H7 (cell line): ENCODE measurements around the gene VWA5B2. TPM values are rescaled to one million over a fixed set of nuclear protein-coding genes. Genes with fewer than 3 reads are reported as not detected.

Experiments used
- DNase-seq: peaks from one replicate; pipeline ENCODE4 v3.0.0; 2012
- H3K27me3 ChIP-seq: 2 replicates; pipeline ENCODE4 v1.6.0; 2011; ENCODE audit warnings: mild to moderate bottlenecking, low read length; ENCODE audit not compliant: control insufficient read depth, insufficient read depth
- H3K36me3 ChIP-seq: replicated peaks from 2 replicates; pipeline ENCODE4 v1.5.1; 2011; ENCODE audit warnings: low read length; ENCODE audit not compliant: control insufficient read depth, insufficient read depth
- H3K4me3 ChIP-seq: 2 replicates; pipeline ENCODE4 v1.5.1; 2011; ENCODE audit warnings: low read depth, mild to moderate bottlenecking, control low read depth, low read length, moderate library complexity; ENCODE audit not compliant: insufficient read depth
- total RNA-seq: library from RNA; depleted of rRNA; stranded (reverse); fragments of >200 nt; shearing (Covaris generic); gene quantifications from 2 replicates; pipeline ENCODE4 v1.2.3, GENCODE V29; 2014

VWA5B2 gene
- total RNA-seq, 1 experiment from 2014 or later: not detected

DNA sequence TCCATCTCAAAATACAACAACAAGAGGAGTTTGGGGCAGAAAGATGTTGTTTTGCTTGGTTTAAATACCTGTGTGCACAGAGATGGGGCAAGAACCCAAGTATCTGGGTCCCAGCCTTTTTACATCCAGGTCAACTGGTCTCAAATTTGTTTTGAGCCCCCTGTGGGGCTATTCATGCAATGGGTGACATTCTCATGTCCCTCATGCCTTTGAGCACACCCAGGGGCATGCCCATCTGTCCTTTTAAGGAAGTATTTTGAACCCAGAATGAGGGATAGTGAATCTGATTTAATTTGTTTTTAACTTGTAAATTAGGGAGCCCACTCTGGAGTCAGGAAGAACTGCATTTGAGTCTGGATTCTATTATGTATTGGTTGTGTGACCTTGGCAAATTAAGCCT is 28.6 kb upstream of the VWA5B2 start:
- DNase-seq: peak; percentile 16
- no peaks in the 10 kb centered on the region; the same call in 1 of the 2 replicates for H3K36me3 ChIP-seq
- no peaks in the 10 kb centered on the region for H3K27me3 ChIP-seq
- no peak overlapping the region for H3K4me3 ChIP-seq

DNA sequence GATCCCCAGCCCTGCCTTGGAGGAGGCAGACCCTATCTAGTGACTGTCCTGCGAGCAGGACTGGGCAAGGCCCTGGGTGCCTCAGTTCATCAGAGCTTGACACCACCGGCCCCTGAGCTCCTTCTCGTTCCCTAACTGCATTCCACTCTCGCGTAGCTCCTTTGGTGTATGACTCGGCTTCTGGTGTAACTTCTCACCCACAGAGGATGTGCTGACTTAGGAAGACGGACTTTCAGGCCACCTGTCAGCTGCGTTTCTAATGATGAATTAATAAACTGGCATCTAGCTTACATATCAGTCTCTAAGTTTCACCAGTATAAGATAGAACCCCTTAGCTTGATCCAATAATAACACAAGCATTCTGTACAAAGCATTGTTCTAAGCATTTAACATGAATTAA is 25.9 kb upstream of the VWA5B2 start:
- no peak for DNase-seq
- Histone ChIP-seq H3K4me3 (no peak overlapping the region), H3K27me3 (no peaks in the 10 kb centered on the region), H3K36me3 (no peaks in the 10 kb centered on the region)

DNA sequence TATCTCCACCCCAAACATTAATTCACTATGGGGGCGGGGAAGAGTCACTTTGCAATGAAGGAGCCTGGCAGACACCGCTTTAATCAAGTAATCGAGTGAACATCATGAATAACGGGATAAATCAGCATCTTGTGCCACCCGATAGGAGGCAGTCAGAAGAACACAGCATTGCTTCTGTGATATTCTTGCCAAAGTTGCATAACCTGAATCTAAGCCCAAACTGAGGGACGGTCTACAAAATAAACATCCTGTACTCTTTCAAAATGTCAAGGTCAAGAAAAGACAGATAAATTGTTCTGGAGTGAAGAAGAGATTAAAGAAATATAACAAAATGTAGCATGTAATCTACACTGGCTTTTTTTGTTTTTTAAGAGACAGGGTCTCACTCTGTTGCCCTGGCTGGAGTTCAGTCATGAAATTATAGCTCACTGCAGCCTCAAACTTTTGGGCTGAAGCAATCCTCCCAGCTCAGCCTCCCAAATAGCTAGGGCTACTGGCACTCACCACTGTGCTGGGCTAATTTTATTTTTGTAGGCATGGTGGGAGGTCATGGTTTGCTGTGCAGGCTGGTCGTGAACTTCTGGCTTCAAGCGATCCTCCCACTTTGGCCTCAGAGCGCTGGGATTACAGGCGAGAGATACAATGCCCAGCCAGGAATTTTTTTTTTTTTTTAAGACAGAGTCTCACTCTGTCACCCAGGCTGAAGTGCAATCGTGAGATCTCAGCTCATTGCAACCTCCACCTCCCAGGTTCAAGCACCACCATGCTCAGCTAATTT is 20.1 kb upstream of the VWA5B2 start:
- H3K36me3 ChIP-seq: no peaks in the 10 kb centered on the region
- no peak overlapping the region for H3K4me3 ChIP-seq
- H3K27me3 ChIP-seq: no peaks in the 10 kb centered on the region
- DNase-seq: no peak

DNA sequence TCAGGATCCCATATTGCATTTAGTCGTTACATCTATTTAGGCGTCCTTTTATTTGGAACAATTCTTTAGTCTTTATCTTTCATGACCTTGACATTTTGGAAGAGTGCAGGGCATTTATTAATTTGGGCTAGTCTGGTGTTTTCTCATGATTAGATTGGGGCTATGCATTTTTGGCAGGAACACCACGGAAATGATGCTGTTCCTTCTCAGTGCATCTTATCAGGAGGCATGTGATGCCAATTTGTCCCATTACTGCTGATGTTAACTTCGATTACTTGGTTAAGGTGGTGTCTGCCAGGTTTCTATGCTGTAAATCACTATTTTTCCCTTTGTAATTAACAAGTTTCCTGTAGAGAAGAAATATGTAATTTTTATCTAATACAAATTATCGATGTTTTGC is 18.1 kb upstream of the VWA5B2 start:
- DNase-seq: no peak
- Histone ChIP-seq H3K4me3 (no peak overlapping the region), H3K36me3 (no peaks in the 10 kb centered on the region), H3K27me3 (no peaks in the 10 kb centered on the region)

DNA sequence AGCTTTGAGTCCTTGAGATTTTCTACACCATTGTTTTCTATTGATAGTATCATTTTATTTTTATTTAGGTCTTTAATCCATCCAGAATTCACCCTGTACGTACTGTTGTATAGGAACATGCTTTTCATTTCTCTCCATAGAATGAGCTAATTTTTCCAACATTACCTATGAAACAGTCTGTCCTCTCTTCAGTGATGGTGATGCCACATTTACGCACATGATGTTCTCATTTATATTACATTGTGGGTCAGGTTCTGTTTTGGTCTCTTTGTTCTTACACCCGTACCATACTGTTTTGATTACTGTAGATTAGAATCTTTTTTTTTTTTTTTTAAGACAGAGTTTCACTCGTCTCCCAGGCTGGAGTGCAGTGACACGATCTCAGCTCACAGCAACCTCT is 17.7 kb upstream of the VWA5B2 start:
- Histone ChIP-seq H3K27me3 (no peaks in the 10 kb centered on the region), H3K4me3 (no peak overlapping the region), H3K36me3 (no peaks in the 10 kb centered on the region)
- DNase-seq: no peak

DNA sequence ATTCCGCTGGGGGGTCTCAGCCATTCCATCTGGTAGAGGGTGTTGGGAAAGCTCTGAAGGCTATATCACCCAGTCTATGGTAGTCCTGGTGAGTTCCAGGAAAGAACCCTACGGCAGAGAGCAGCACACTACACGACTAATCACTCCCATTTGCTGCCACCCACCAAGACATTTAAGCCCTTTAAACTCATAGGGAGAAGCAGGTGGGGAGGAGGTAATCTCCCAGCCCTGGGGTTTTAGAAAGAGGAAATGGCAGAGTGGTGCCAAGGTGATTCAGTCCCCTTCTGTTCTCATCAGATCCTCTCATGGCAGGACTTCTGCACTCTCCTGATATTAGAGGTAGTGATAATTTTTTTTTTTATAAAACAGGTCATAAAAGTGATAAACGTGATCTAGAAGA is 10.6 kb upstream of the VWA5B2 start:
- H3K27me3 ChIP-seq: no peaks in the 10 kb centered on the region
- DNase-seq: no peak

DNA sequence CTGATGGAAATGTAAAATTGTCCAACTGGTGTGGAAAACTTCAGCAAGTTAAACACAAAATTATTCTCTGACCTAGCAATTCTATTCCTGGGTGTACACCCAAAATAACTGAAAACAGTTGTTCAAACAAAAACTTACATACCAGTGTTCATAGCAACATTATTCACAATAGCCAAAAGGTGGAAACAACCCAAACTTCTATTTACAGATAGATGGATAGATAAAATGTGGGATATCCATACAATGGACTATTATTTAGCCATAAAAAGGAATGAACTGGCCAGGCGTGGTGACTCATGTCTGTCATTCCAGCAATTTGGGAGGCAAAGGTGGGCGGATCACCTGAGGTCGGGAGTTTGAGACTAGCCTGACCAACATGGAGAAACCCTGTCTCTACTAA is 6.9 kb upstream of the VWA5B2 start:
- Histone ChIP-seq H3K4me3 (no peak overlapping the region), H3K27me3 (peaks cover 3% of the 10 kb centered on the region), H3K36me3 (no peaks in the 10 kb centered on the region)
- no peak for DNase-seq

More for the DNA sequence above, 10.6 kb upstream of the VWA5B2 start:
- H3K36me3 ChIP-seq: no peaks in the 10 kb centered on the region
- no peak overlapping the region for H3K4me3 ChIP-seq

DNA sequence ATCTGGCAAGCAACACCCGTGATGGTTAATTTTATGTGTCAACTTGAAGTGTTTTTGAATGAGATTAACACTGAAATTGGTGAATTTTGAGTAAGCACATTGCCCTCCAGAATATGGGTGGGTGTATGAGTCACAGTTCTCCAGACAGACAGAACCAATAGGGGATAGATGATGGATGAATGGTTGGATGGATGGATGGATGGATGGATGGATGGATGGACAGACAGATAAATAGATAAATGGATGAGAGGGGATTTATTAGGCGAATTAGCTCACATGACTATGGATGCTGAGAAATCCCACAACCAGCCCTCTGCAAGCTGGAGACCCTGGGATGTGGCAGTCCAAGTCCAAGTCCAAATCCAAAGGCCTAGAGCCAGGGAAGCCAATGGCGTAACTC is 5.4 kb upstream of the VWA5B2 start:
- DNase-seq: no peak
- Histone ChIP-seq H3K4me3 (no peak overlapping the region), H3K27me3 (peaks cover 17% of the 10 kb centered on the region), H3K36me3 (no peaks in the 10 kb centered on the region)

DNA sequence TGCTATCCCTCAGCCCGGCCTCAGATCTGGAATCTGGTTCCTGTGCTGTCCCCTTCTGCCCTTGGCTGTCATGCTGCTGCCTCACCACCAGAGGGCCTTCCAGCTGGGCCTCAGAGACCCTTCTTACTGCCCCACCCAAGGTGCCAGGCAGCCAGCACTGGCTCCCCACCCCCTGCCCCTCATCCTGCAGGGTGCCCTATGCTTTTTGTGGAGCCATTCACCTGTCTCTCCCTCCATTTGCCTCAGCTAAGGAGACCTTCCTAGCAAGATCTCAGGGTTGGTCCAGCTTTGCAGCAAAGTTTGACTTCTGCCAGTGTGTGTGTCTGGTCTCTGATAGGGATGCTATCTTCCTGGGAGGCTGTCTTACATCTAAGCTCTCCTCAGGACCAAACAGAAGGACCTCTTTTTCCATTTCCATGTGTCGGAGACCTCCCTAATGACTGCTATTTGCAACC is 1.9 kb upstream of the VWA5B2 start:
- H3K4me3 ChIP-seq: no peak overlapping the region
- peak; percentile 89 for DNase-seq
- H3K27me3 ChIP-seq: peaks cover 52% of the 10 kb centered on the region
- H3K36me3 ChIP-seq: no peaks in the 10 kb centered on the region

DNA sequence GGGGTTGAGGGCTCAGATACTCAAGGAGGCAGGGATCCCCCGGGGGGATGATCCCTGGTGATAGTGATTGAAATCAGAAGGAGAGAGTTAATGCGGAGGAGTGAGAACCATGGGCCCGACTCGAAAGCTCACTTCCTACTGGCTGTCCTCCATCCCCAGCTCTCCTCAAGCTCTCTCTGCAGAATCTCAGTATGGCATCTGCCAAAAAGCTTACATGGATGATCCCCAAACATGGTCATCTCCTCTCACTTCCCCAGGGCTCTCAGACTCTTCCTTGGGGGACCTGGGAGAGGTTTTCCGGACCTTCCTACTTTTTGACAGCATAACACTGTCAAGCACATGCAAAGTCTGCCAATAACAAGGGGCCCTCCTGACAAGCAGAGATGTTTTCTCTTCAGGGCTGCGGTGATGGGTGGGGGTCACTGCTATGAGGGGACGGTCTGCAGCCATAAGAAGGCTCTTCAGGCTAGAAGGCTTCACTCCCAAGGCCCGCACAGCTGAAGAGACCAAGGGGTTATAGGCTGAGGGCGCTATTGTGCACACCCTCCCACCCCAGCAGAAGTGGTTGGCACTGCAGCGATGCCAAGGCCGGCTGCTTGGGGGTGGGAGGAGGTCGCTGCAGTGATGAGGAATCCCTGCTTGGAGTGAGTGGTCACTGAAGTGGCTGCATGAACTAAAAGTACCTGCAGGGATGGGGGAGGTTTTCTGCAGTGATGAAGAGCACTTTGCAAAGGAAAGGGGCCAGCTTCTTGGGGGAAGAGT is 828 bp upstream of the VWA5B2 start:
- H3K27me3 ChIP-seq: peaks cover 58% of the 10 kb centered on the region
- no peaks in the 10 kb centered on the region for H3K36me3 ChIP-seq
- H3K4me3 ChIP-seq: no peak overlapping the region; the same call in 1 of the 2 replicates
- DNase-seq: no peak

DNA sequence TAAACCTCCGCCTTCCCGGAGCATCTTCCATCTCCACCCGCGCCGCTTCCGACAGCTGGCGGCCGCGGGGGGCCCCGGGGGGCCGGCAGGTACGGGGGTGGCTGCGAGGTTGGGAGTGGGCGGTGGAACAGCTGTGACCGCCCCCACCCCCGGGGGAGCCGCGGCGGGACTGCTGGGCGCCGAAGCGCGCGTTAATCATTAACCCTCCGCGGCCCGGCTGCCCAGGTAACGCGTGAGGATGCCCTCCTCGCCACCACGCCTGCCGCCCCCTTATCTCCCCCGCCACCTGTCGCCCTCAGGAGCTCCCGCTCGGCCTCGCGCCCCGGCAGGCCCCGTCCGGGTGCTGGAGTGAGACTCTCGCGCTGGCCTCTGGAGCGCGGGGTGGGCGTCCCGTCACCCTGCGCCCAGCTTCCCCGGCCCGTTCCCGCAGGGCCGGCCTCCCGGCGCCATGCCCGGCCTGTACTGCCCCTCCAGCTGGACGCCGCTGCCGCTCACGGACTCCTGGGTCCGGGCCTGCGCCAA is 757 bp downstream of the VWA5B2 start:
- H3K27me3 ChIP-seq: peaks cover 58% of the 10 kb centered on the region
- peak; percentile 85 for DNase-seq
- H3K36me3 ChIP-seq: no peaks in the 10 kb centered on the region
- peak overlapping the region; percentile 42; the same call in 1 of the 2 replicates for H3K4me3 ChIP-seq

DNA sequence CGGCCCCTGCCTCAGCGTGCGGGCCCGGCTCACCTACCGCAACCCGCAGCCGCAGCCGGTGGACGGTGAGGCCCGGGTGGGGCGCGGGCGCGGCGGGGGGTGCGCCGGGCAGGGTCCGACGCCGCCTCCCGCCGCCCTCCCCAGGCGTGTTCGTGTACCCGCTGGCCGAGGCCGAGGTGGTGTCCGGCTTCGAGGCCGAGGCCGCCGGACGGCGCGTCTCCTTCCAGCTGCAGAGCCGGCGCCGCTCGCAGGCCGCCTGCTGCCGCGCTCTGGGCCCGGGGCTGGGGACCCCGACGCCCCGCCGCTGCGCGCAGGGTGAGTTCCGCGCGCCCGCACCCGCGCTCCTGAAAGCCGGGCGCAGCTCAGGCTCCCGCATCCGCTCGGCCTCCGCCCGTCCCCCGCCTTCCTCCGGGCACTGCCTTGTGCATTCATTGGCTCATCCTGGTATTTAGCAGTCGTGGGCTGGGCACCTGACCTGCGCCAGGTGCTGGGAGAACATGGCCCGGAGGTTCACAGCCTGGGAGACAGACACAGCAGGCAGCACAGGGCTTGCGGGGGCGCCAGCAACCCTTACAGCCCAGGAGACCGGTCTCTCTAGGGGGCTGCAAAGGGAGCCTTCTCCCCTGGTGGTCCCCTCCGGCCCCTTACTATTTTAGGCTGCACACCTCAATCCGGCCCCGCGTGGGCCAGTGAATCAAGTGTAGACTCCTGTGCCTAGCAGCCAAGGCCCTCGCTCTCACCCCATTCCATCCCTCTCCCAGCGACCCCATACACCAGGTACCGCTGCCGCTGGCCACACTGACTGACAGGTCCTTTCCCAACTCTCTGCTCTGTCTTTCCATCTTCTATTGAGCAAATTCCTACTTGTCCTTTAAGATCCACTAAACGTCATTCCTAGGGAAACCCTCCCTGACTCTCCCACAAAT is 1.5 kb downstream of the VWA5B2 start:
- peak; percentile 86 for DNase-seq
- H3K4me3 ChIP-seq: peak overlapping the region; percentile 42; the same call in 1 of the 2 replicates
- H3K27me3 ChIP-seq: peaks cover 58% of the 10 kb centered on the region
- H3K36me3 ChIP-seq: no peaks in the 10 kb centered on the region

DNA sequence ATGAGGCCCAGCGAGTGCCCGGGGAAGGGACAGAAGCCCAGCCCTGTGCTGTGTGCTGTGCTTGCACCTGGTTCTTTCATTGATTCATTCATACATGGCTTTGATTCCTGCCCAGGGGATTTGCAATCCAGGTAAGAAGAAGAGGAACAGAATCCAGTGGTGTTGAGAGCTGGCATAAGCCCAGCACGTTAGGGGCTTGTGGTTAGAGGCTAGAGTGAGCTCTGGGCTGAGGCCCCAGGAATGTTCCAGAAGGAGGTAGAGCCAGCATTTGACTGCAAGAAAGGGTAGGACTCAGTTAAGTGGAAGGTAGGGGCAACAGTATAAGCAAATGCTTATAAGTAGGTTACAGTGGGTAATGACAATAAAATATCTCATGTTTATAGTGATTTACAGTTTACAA is 2.3 kb downstream of the VWA5B2 start:
- Histone ChIP-seq H3K4me3 (no peak overlapping the region), H3K36me3 (no peaks in the 10 kb centered on the region), H3K27me3 (peaks cover 56% of the 10 kb centered on the region)
- peak; percentile 22 for DNase-seq
